ENCODE data around the gene AOPEP. TPM values are rescaled to one million over a fixed set of nuclear protein-coding genes. Genes with fewer than 3 reads are reported as not detected.

Gene AOPEP
- total RNA-seq, 4 donors from 2014 or later = 56.5 to 160 (median 103) TPM

DNA sequence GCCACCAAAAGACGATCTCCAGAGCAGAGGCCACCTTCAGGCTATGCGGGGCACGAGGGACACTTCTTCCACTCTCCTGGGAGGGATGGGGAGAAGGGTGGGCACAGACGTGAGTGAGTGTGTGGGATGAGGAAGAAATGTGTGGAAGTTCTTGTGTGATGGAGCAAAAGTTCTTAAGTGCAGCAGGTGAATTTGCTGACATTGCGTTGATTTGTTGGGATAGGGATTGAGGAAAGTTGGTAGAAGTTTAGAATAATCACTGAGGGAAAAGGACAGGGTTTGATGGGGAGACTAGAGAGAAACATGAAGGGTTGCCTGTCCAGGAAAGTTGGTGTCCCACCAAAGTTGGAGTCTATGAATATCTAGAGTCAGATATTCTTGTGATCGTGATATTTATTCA lies 2.2 kb downstream of the AOPEP start:
- intact Hi-C loops (cut with DNase I; ENCODE audit: low total_unique reads) (loop anchor here (5.0 kb wide), 3 partner anchors 219 to 589 kb away; partner anchors contain the start of gene FANCC), in situ Hi-C loops (cut with MboI; ENCODE audit: low sequenced_read_pairs in 4 of 4) (no loop called here)
- Histone ChIP-seq H3K27me3 (no peaks in the 10 kb centered on the region), H3K9me3 (no peaks in the 10 kb centered on the region), H3K4me1 (peaks cover 11 to 13% of the 10 kb centered on the region in 2 donors), H3K36me3 (no peaks in the 10 kb centered on the region), H3K4me3 (no peak overlapping the region), H3K27ac (no peak overlapping the region)
- ATAC-seq (no peak), DNase-seq (no peak)
- TF ChIP-seq POLR2A (IDR thresholded peaks at IDR 0.05) = no peak
- TF ChIP-seq, protein P1, sequence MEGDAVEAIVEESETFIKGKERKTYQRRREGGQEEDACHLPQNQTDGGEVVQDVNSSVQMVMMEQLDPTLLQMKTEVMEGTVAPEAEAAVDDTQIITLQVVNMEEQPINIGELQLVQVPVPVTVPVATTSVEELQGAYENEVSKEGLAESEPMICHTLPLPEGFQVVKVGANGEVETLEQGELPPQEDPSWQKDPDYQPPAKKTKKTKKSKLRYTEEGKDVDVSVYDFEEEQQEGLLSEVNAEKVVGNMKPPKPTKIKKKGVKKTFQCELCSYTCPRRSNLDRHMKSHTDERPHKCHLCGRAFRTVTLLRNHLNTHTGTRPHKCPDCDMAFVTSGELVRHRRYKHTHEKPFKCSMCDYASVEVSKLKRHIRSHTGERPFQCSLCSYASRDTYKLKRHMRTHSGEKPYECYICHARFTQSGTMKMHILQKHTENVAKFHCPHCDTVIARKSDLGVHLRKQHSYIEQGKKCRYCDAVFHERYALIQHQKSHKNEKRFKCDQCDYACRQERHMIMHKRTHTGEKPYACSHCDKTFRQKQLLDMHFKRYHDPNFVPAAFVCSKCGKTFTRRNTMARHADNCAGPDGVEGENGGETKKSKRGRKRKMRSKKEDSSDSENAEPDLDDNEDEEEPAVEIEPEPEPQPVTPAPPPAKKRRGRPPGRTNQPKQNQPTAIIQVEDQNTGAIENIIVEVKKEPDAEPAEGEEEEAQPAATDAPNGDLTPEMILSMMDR (IDR thresholded peaks at IDR 0.05 in 4 of 5, conservative IDR thresholded peaks at IDR 0.05 in 1 of 5) = no peak

DNA sequence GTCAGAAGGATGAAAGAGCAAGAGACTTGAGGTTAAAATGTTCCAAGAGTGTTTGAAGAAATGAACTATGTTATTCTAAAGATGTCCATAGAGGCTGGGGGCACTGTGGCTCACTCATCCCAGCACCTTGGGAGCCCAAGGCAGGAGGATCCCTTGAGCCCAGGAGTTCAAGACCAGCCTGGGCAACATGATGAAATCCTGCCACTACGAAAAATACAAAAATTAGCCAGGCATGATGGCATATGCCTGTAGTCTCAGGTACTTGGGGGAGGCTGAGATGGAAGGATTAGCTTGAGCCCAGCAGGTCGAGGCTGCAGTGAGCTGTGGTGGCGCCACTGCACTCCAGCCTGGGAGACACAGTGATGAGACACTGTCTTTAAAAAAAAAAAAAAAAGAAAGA lies 2.7 kb downstream of the AOPEP start:
- no peak for DNase-seq
- Histone ChIP-seq H3K27me3 (no peaks in the 10 kb centered on the region), H3K27ac (no peak overlapping the region), H3K4me1 (peaks cover 16 to 18% of the 10 kb centered on the region in 2 donors), H3K9me3 (no peaks in the 10 kb centered on the region), H3K36me3 (no peaks in the 10 kb centered on the region), H3K4me3 (no peak overlapping the region)
- TF ChIP-seq, protein P1 (IDR thresholded peaks at IDR 0.05 in 4 of 5, conservative IDR thresholded peaks at IDR 0.05 in 1 of 5) = no peak
- no peak for TF ChIP-seq POLR2A (IDR thresholded peaks at IDR 0.05)
- no peak for ATAC-seq
- intact Hi-C loops (cut with DNase I; ENCODE audit: low total_unique reads) = loop anchor here (5.0 kb wide), 3 partner anchors 218 to 588 kb away; partner anchors contain the start of gene FANCC
- in situ Hi-C loops (cut with MboI; ENCODE audit: low sequenced_read_pairs in 4 of 4) = no loop called here

DNA sequence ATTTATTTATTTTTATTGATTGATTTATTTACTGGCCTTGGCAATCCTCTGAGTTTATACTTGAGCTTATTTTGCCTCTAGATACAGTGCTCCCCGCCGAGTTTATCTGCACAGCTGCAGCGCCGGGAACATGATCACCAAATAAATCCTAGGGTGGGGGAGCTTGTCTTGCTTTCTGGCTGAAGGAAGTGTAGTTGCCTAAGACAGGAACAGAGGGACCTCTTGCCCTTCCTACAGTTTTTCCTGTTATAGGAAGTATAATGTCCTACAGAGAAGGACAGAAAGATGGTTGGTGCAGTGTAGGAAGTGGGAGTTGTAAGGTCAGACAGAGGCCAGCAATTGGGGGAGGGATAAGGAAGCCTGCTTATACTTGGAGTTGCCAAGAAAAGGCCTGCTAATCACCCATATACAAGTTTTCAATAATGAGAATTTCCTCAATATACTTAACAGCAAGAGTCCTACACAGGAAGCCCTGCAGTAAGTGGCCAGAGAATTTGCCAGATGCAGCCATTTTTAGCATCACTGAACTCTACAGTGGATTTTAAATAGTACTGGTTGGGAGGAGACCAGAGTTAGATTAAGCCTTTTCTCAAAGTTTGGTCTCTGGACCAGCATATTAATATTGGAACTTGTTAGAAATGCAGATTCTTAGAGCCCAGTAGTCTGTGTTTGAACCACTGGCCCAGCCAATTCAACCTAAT lies 7.7 kb downstream of the AOPEP start:
- ATAC-seq (peak in 1 of 2 donors; percentile 68), DNase-seq (peak in 1 of 2 donors; percentile 15)
- H3K4me3 ChIP-seq = no peak overlapping the region
- peaks cover 11 to 15% of the 10 kb centered on the region in 2 donors for H3K4me1 ChIP-seq
- peak overlapping the region in 2 of 4 donors; percentile 15 to 21 for H3K27ac ChIP-seq
- intact Hi-C loops (cut with DNase I; ENCODE audit: low total_unique reads) = no loop called here
- no peaks in the 10 kb centered on the region for H3K27me3 ChIP-seq
- TF ChIP-seq, protein P1 (IDR thresholded peaks at IDR 0.05 in 4 of 5, conservative IDR thresholded peaks at IDR 0.05 in 1 of 5) = no peak
- no peak for TF ChIP-seq POLR2A (IDR thresholded peaks at IDR 0.05)
- no peaks in the 10 kb centered on the region for H3K36me3 ChIP-seq
- no peaks in the 10 kb centered on the region for H3K9me3 ChIP-seq
- in situ Hi-C loops (cut with MboI; ENCODE audit: low sequenced_read_pairs in 4 of 4) = no loop called here

DNA sequence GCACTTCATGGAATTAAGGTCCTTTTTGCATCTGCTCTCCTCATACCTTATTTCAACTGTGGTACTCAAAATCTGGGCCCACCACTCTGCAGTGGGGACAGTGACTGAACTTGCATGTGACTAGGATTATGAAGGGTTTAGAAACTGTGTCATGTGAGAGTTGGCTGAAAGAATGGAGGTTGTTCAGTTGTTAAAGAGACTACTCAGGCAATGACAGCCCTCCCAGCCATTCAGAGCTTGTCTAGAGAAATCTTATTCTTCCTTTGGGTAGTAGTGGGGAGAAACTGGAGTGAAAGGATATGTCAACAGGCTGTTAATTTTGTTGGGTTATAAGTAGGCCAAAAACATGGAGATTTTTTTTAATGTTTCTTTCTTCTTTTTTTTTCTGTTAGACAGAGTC lies 10.3 kb downstream of the AOPEP start:
- in situ Hi-C loops (cut with MboI; ENCODE audit: low sequenced_read_pairs in 4 of 4) = no loop called here
- ATAC-seq (no peak), DNase-seq (no peak)
- TF ChIP-seq POLR2A (IDR thresholded peaks at IDR 0.05) = no peak
- TF ChIP-seq, protein P1 (IDR thresholded peaks at IDR 0.05 in 4 of 5, conservative IDR thresholded peaks at IDR 0.05 in 1 of 5) = no peak
- Histone ChIP-seq H3K27me3 (no peaks in the 10 kb centered on the region), H3K4me1 (peaks cover 13 to 15% of the 10 kb centered on the region in 2 donors), H3K27ac (no peak overlapping the region), H3K9me3 (no peaks in the 10 kb centered on the region), H3K4me3 (no peak overlapping the region), H3K36me3 (no peaks in the 10 kb centered on the region)
- intact Hi-C loops (cut with DNase I; ENCODE audit: low total_unique reads) = no loop called here
